HCT116 (cell line): ENCODE data around the gene MAP9.

ENCODE experiments used
- ELF1 ChIP-seq: IDR thresholded peaks from 2 replicates; pipeline ENCODE4 v1.6.1; 2012; ENCODE audit warnings: low read depth, borderline replicate concordance
- EZH2 ChIP-seq: fragments of 200-600 bp; sonication (generic); IDR thresholded peaks from 2 replicates; pipeline ENCODE4 v1.6.1; 2017; ENCODE audit warnings: antibody characterized with exemption, mixed run types
- EZH2phosphoT487 ChIP-seq: fragments of 200-600 bp; IDR thresholded peaks from 2 replicates; pipeline ENCODE4 v1.6.1; 2018; ENCODE audit warnings: antibody characterized with exemption, borderline replicate concordance
- FOSL1 ChIP-seq: IDR thresholded peaks from 2 replicates; pipeline ENCODE4 v1.6.1; 2012; ENCODE audit warnings: low read depth
- POLR2AphosphoS5 ChIP-seq: IDR thresholded peaks from 2 replicates; pipeline ENCODE4 v1.6.1; 2011; ENCODE audit warnings: mild to moderate bottlenecking, low read depth, low read length, moderate library complexity
- SRF ChIP-seq: IDR thresholded peaks from 2 replicates; pipeline ENCODE4 v1.6.1; 2012; ENCODE audit warnings: low read depth
- TF ChIP-seq, protein P1 (sequence below), 3 experiments: fragments of 200-600 bp in 1 of 3; sonication (generic) in 1 of 3; IDR thresholded peaks in 2 of 3; conservative IDR thresholded peaks in 1 of 3; 2 replicates each; pipeline ENCODE4 v1.5.1; 2012 to 2017; ENCODE audit warnings: low read depth in 2 of 3, low read length in 2 of 3, antibody characterized with exemption in 1 of 3, borderline replicate concordance in 1 of 3, control low read depth in 1 of 3, mild to moderate bottlenecking in 1 of 3, mixed read lengths in 1 of 3, mixed run types in 1 of 3, moderate library complexity in 1 of 3; ENCODE audit not compliant: insufficient read depth in 1 of 3
- TF ChIP-seq, protein P2 (sequence below): IDR thresholded peaks from 2 replicates; pipeline ENCODE4 v1.6.1; 2012

DNA sequence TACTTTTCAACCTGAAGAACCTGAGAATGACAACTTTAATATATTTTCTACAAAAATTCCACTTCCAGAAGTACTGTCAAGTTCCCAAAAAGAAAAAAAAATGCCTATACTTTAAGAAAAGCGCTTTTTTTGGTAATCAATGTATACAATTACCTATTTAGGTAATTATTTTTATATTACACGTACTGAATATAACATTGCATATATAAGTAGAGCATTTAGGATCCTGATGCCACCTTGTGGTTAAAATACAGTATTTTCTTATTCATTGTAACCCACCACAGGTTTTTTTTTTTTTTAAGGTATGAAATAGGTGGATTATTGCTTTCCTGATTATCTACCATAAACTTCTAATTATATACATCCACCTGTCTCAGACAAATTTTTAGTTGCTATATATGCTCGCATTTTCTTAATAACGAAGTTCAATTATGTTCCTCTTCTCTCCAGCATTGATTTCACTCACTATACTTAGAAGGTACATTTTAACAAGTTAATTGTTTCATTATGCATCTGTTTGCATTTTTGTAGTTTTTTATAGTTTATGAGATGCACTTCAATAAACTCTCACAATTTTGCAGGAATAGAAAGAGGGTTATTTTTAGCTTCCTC, 5.2 kb downstream of the MAP9 start:
- TF ChIP-seq ELF1 = no peak
- TF ChIP-seq, protein P1, sequence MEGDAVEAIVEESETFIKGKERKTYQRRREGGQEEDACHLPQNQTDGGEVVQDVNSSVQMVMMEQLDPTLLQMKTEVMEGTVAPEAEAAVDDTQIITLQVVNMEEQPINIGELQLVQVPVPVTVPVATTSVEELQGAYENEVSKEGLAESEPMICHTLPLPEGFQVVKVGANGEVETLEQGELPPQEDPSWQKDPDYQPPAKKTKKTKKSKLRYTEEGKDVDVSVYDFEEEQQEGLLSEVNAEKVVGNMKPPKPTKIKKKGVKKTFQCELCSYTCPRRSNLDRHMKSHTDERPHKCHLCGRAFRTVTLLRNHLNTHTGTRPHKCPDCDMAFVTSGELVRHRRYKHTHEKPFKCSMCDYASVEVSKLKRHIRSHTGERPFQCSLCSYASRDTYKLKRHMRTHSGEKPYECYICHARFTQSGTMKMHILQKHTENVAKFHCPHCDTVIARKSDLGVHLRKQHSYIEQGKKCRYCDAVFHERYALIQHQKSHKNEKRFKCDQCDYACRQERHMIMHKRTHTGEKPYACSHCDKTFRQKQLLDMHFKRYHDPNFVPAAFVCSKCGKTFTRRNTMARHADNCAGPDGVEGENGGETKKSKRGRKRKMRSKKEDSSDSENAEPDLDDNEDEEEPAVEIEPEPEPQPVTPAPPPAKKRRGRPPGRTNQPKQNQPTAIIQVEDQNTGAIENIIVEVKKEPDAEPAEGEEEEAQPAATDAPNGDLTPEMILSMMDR (IDR thresholded peaks at IDR 0.05 in 2 of 3, conservative IDR thresholded peaks at IDR 0.05 in 1 of 3; ENCODE audit: borderline replicate concordance in 1 of 3, insufficient read depth in 1 of 3, low read depth in 2 of 3, low read length in 2 of 3) = peak; percentile 17 to 58 (median 57); a peak in 3 of 6 replicates
- TF ChIP-seq, protein P2, sequence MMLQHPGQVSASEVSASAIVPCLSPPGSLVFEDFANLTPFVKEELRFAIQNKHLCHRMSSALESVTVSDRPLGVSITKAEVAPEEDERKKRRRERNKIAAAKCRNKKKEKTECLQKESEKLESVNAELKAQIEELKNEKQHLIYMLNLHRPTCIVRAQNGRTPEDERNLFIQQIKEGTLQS = no peak
- TF ChIP-seq FOSL1 = no peak
- no peak for TF ChIP-seq EZH2
- no peak for TF ChIP-seq SRF
- no peak for TF ChIP-seq POLR2AphosphoS5
- no peak for TF ChIP-seq EZH2phosphoT487
